ENCODE results near the gene DNAAF9. TPM values are rescaled to one million over a fixed set of nuclear protein-coding genes. Genes with fewer than 3 reads are reported as not detected.
A peak's percentile ranks its signal among the peaks of the same experiment; 100 is the strongest.

The DNAAF9 gene
- total RNA-seq = 11.8 and 12.6 TPM in 2 replicates

GRCh38 chr20:3407040-3407770, at the start of gene DNAAF9:
DNAAF9 (minus strand) TSS chr20:3407669; CDS start chr20:3407557, 112 bp downstream.
- H3K4me3 ChIP-seq (ENCODE audit: low read depth, low read length) = peak within 1 kb of the TSS; percentile 84
- H3K36me3 ChIP-seq (ENCODE audit: control insufficient read depth, insufficient read depth, low read length) = no peaks in the 10 kb centered on the region
- no peaks in the 10 kb centered on the region for H3K27me3 ChIP-seq (ENCODE audit: control insufficient read depth, insufficient read depth, low read length)
- TF ChIP-seq CTCF (IDR thresholded peaks at IDR 0.05; ENCODE audit: insufficient read depth, low read length, poor library complexity, severe bottlenecking) = peak; percentile 15
- DNase-seq (ENCODE audit: low read depth) = no peak

DNA sequence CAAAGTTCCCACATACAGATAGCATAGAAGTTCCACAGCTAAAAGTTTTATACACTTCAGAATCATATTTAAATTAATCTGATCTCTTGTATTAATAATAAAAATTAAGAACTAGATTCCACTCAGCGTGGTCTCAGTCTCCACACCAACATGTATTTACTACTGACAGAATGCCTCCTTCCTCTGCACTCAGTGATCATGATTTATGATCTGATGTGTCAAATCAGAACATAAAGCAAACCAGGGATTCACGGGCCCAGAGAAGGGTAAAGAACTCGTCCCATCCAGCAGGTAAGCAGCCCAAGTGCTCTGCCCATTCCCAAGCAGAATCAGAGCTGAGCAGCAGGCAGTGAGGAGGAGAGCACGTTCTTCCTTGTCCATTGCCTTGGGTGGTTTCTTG, 49.2 kb upstream of the DNAAF9 start:
- Histone ChIP-seq H3K27me3 (ENCODE audit: control insufficient read depth, insufficient read depth, low read length) (peaks cover 5% of the 10 kb centered on the region), H3K36me3 (ENCODE audit: control insufficient read depth, insufficient read depth, low read length) (no peaks in the 10 kb centered on the region), H3K4me3 (ENCODE audit: low read depth, low read length) (no peak overlapping the region)
- DNase-seq (ENCODE audit: low read depth) = no peak
- TF ChIP-seq CTCF (IDR thresholded peaks at IDR 0.05; ENCODE audit: insufficient read depth, low read length, poor library complexity, severe bottlenecking) = no peak

GRCh38 chr20:3454831-3455230, 47.4 kb upstream of the DNAAF9 start:
- no peak overlapping the region for H3K4me3 ChIP-seq (ENCODE audit: low read depth, low read length)
- TF ChIP-seq CTCF (IDR thresholded peaks at IDR 0.05; ENCODE audit: insufficient read depth, low read length, poor library complexity, severe bottlenecking) = no peak
- no peak for DNase-seq (ENCODE audit: low read depth)
- no peaks in the 10 kb centered on the region for H3K36me3 ChIP-seq (ENCODE audit: control insufficient read depth, insufficient read depth, low read length)
- peaks cover 5% of the 10 kb centered on the region for H3K27me3 ChIP-seq (ENCODE audit: control insufficient read depth, insufficient read depth, low read length)

DNA sequence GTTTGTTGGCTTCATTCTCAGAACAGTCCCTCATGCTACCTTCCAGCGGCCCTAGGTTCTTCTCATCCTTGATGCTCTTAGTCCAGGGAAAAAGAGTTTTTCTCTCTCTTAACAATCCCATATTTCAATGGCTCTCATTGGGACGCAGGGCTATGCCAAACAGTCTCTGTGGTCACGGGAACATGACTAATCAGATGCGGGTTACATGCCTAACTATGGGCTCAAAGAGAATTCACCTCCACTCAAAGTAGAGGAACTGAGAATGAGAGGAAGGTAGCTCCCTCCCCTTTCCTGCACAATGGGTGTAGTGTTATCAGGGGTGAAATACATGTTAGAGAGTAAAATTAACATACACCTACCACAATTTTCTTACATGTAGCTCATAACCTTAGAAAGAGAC, 45.2 kb upstream of the DNAAF9 start:
- DNase-seq (ENCODE audit: low read depth) = no peak
- Histone ChIP-seq H3K36me3 (ENCODE audit: control insufficient read depth, insufficient read depth, low read length) (no peaks in the 10 kb centered on the region), H3K4me3 (ENCODE audit: low read depth, low read length) (no peak overlapping the region), H3K27me3 (ENCODE audit: control insufficient read depth, insufficient read depth, low read length) (peaks cover 2% of the 10 kb centered on the region)
- no peak for TF ChIP-seq CTCF (IDR thresholded peaks at IDR 0.05; ENCODE audit: insufficient read depth, low read length, poor library complexity, severe bottlenecking)

DNA sequence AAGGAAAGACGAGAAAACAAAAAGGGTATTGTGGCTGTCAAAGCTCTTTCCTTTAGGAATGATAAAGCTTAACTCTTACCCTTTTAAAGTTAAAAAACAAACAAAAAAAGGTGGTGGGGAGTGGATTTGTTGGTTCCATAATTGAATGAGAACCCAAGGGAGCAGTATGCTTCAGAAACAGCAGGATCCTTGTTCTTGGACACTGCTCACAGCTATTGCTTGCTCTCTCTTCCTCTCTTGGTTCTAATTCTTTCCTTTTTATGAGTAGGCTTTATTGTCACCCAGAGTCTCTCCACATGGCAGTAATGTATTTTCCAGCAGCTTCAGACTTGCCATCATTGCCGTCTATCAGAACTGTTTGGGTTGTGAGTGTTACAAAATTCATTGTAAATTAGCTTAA, 44.7 kb upstream of the DNAAF9 start:
- no peak for DNase-seq (ENCODE audit: low read depth)
- Histone ChIP-seq H3K27me3 (ENCODE audit: control insufficient read depth, insufficient read depth, low read length) (peaks cover under 1% of the 10 kb centered on the region), H3K36me3 (ENCODE audit: control insufficient read depth, insufficient read depth, low read length) (no peaks in the 10 kb centered on the region), H3K4me3 (ENCODE audit: low read depth, low read length) (no peak overlapping the region)
- no peak for TF ChIP-seq CTCF (IDR thresholded peaks at IDR 0.05; ENCODE audit: insufficient read depth, low read length, poor library complexity, severe bottlenecking)

DNA sequence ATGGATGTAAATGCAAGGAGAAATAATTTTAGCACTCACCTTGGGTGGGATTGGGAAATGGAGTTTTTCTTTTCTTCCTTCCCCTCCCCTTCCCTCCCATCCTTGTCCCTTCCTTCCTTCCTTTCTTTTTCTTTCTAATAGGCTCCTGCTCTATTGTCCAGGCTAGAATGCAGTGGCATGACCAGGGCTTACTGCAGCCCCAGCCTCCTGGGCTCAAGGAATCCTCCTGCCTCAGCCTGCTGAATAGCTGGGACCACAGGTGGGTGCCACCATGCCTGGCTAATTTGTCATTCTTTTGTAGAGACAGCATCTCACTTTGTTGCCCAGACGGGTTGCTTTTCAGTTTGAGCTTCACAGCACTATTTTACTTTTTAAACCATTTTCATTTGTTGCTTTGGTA, 41.9 kb upstream of the DNAAF9 start:
- H3K4me3 ChIP-seq (ENCODE audit: low read depth, low read length) = no peak overlapping the region
- no peak for DNase-seq (ENCODE audit: low read depth)
- no peaks in the 10 kb centered on the region for H3K36me3 ChIP-seq (ENCODE audit: control insufficient read depth, insufficient read depth, low read length)
- no peak for TF ChIP-seq CTCF (IDR thresholded peaks at IDR 0.05; ENCODE audit: insufficient read depth, low read length, poor library complexity, severe bottlenecking)
- no peaks in the 10 kb centered on the region for H3K27me3 ChIP-seq (ENCODE audit: control insufficient read depth, insufficient read depth, low read length)
